HepG2 (cell line): Measurements from ENCODE around the gene TCF25. TPM values are rescaled to one million over a fixed set of nuclear protein-coding genes. Genes with fewer than 3 reads are reported as not detected.

Experiments
- AKAP8 ChIP-seq: sonication (generic); formaldehyde crosslinking; IDR thresholded peaks from 2 replicates; pipeline ENCODE4 v1.5.1; 2020; ENCODE audit warnings: mild to moderate bottlenecking, missing genetic modification reagents
- ARID2 ChIP-seq: sonication (generic); formaldehyde crosslinking; IDR thresholded peaks from 2 replicates; pipeline ENCODE4 v1.8.1; 2022; ENCODE audit warnings: mild to moderate bottlenecking, missing genetic modification reagents, borderline replicate concordance
- ARID3A ChIP-seq: IDR thresholded peaks from 2 replicates; pipeline ENCODE4 v1.6.1; 2012; ENCODE audit warnings: low read depth, low read length, improper control_type of control experiment
- ATF1 ChIP-seq: IDR thresholded peaks from 2 replicates; pipeline ENCODE4 v1.6.1; 2016; ENCODE audit warnings: mild to moderate bottlenecking, control low read depth
- CHD2 ChIP-seq: IDR thresholded peaks from 2 replicates; pipeline ENCODE4 v1.6.1; 2011; ENCODE audit warnings: low read depth, low read length, improper control_type of control experiment
- ELF4 ChIP-seq: sonication (generic); formaldehyde crosslinking; IDR thresholded peaks from 2 replicates; pipeline ENCODE4 v1.5.0; 2020; ENCODE audit warnings: missing genetic modification reagents, mild to moderate bottlenecking, moderate library complexity, borderline replicate concordance
- EP300 ChIP-seq, 3 experiments: sonication (generic) in 1 of 3; formaldehyde crosslinking in 1 of 3; IDR thresholded peaks; 2 replicates each; pipeline versions ENCODE4 v1.5.1 to v1.6.1; 2011 to 2020; ENCODE audit warnings: low read depth in 2 of 3, low read length in 2 of 3, borderline replicate concordance in 1 of 3, improper control_type of control experiment in 1 of 3, mild to moderate bottlenecking in 1 of 3, missing genetic modification reagents in 1 of 3, moderate library complexity in 1 of 3
- ERF ChIP-seq: IDR thresholded peaks from 2 replicates; pipeline ENCODE4 v1.6.1; 2018; ENCODE audit warnings: missing biosample characterization, missing genetic modification reagents
- FOXJ3 ChIP-seq: sonication (generic); formaldehyde crosslinking; IDR thresholded peaks from 2 replicates; pipeline ENCODE4 v1.4.0; 2020; ENCODE audit warnings: missing genetic modification reagents, mild to moderate bottlenecking, borderline replicate concordance
- GPN1 ChIP-seq: sonication (generic); formaldehyde crosslinking; IDR thresholded peaks from 2 replicates; pipeline ENCODE4 v1.5.1; 2020; ENCODE audit warnings: missing genetic modification reagents, borderline replicate concordance
- HDAC2 ChIP-seq: sonication (generic); formaldehyde crosslinking; IDR thresholded peaks from 2 replicates; pipeline ENCODE4 v1.4.0; 2020; ENCODE audit warnings: missing genetic modification reagents
- NFYC ChIP-seq: IDR thresholded peaks from 2 replicates; pipeline ENCODE4 v1.6.1; 2016; ENCODE audit warnings: missing genetic modification reagents, missing compliant biosample characterization
- POLR2G ChIP-seq: fragments of 200-400 bp; formaldehyde crosslinking; IDR thresholded peaks from 2 replicates; pipeline ENCODE4 v1.6.1; 2018; ENCODE audit warnings: mild to moderate bottlenecking, low read depth, low read length, moderate library complexity
- RXRB ChIP-seq: IDR thresholded peaks from 2 replicates; pipeline ENCODE4 v1.6.1; 2016; ENCODE audit warnings: borderline replicate concordance, missing genetic modification reagents, missing compliant biosample characterization
- SUZ12 ChIP-seq: fragments of 150-350 bp; IDR thresholded peaks from 2 replicates; pipeline ENCODE4 v1.6.1; 2014; ENCODE audit warnings: low read depth, low read length
- TFDP2 ChIP-seq: sonication (generic); formaldehyde crosslinking; IDR thresholded peaks from 2 replicates; pipeline ENCODE4 v1.4.0; 2020; ENCODE audit warnings: missing genetic modification reagents
- TFE3 ChIP-seq: IDR thresholded peaks from 2 replicates; pipeline ENCODE4 v1.6.1; 2016
- ZNF251 ChIP-seq: sonication (generic); formaldehyde crosslinking; IDR thresholded peaks from 2 replicates; pipeline ENCODE4 v1.9.0; 2021; ENCODE audit warnings: mild to moderate bottlenecking, missing genetic modification reagents
- ZNF292 ChIP-seq: sonication (generic); formaldehyde crosslinking; IDR thresholded peaks from 2 replicates; pipeline ENCODE4 v1.8.1; 2022; ENCODE audit warnings: mild to moderate bottlenecking, low read depth, missing genetic modification reagents, borderline replicate concordance
- ZNF674 ChIP-seq: sonication (generic); formaldehyde crosslinking; IDR thresholded peaks from 2 replicates; pipeline ENCODE4 v1.5.0; 2020; ENCODE audit warnings: low read depth, mild to moderate bottlenecking, missing genetic modification reagents
- ZNF772 ChIP-seq: sonication (generic); formaldehyde crosslinking; IDR thresholded peaks from 2 replicates; pipeline ENCODE4 v1.5.0; 2020; ENCODE audit warnings: mild to moderate bottlenecking, missing genetic modification reagents
- ZNF782 ChIP-seq: sonication (generic); formaldehyde crosslinking; IDR thresholded peaks from 2 replicates; pipeline ENCODE4 v1.4.0; 2020; ENCODE audit warnings: missing genetic modification reagents, mild to moderate bottlenecking, borderline replicate concordance
- ZSCAN25 ChIP-seq: sonication (generic); formaldehyde crosslinking; IDR thresholded peaks from 2 replicates; pipeline ENCODE4 v1.8.0; 2022; ENCODE audit warnings: mild to moderate bottlenecking, missing genetic modification reagents
- polyA plus RNA-seq, 8 experiments: library from polyadenylated mRNA; depleted of rRNA in 3 of 8; stranded (reverse) in 7 of 8; unstranded in 1 of 8; fragments of >200 nt; fragmentation: Illumina TruSeq in 4 of 8; extraction: Trizol in 4 of 8; gene quantifications; 2 replicates each; pipeline versions ENCODE4 v1.2.1 to v1.2.3, GENCODE V29; 2011 to 2016; ENCODE audit warnings: low read depth in 4 of 8, missing spikeins in 1 of 8, mixed read lengths in 1 of 8; ENCODE audit not compliant: insufficient read depth in 1 of 8
- total RNA-seq, 5 experiments: library from RNA; depleted of rRNA; stranded (reverse); fragments of >200 nt; fragmentation: Illumina TruSeq; extraction: Trizol; gene quantifications; 2 replicates each; pipeline ENCODE4 v1.2.3, GENCODE V29; 2016; ENCODE audit warnings: low read depth in 1 of 5
- TF ChIP-seq, protein P1 (sequence below): sonication (generic); formaldehyde crosslinking; IDR thresholded peaks from 2 replicates; pipeline ENCODE4 v1.4.0; 2020; ENCODE audit warnings: low read depth, mild to moderate bottlenecking, missing genetic modification reagents

The TCF25 gene
- total and polyA plus RNA-seq, 2 of the 13 experiments (the other 11 are each of a cell fraction or from before 2014, with no cell fraction given) = 138 to 206 TPM

GRCh38 chr16:89829630-89830437 lies 43.6 kb upstream of the TCF25 start (continued):
- TF ChIP-seq, protein P1, sequence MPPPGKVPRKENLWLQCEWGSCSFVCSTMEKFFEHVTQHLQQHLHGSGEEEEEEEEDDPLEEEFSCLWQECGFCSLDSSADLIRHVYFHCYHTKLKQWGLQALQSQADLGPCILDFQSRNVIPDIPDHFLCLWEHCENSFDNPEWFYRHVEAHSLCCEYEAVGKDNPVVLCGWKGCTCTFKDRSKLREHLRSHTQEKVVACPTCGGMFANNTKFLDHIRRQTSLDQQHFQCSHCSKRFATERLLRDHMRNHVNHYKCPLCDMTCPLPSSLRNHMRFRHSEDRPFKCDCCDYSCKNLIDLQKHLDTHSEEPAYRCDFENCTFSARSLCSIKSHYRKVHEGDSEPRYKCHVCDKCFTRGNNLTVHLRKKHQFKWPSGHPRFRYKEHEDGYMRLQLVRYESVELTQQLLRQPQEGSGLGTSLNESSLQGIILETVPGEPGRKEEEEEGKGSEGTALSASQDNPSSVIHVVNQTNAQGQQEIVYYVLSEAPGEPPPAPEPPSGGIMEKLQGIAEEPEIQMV (CRISPR knock-in tag) = peak; percentile 8; the same call in 1 of the 2 replicates
- TF ChIP-seq POLR2G (no peak), ARID3A (no peak), SUZ12 (no peak), TFDP2 (no peak), EP300 (IDR thresholded peaks at IDR 0.05; ENCODE audit: low read depth in 2 of 2, low read length in 2 of 2) (peak in 1 of 2 experiments; percentile 46; a peak in 1 of 4 replicates), EP300 (CRISPR knock-in tag; IDR thresholded peaks at IDR 0.05; ENCODE audit: borderline replicate concordance) (0 out of 2 replicates have a peak, but pooled peaks have one; percentile 20), NFYC (CRISPR knock-in tag) (no peak), ATF1 (CRISPR knock-in tag) (no peak), GPN1 (CRISPR knock-in tag) (no peak), ERF (peak; percentile 37; the same call in 1 of the 2 replicates), RXRB (no peak; the same call in 1 of the 2 replicates), ZNF251 (CRISPR knock-in tag) (no peak), FOXJ3 (CRISPR knock-in tag) (no peak), HDAC2 (CRISPR knock-in tag) (peak; percentile 86), ZNF782 (no peak), ZNF772 (CRISPR knock-in tag) (peak; percentile 83; the same call in 1 of the 2 replicates), AKAP8 (peak; percentile 29; the same call in 1 of the 2 replicates), ARID2 (peak; percentile 61; the same call in 1 of the 2 replicates), ZSCAN25 (CRISPR knock-in tag) (0 out of 2 replicates have a peak, but pooled peaks have one; percentile 22), CHD2 (no peak), ZNF674 (no peak), ZNF292 (CRISPR knock-in tag) (peak; percentile 76; the same call in 1 of the 2 replicates), TFE3 (CRISPR knock-in tag) (no peak), ELF4 (CRISPR knock-in tag) (peak; percentile 83)
